22Rv1 (cell line): ENCODE measurements around the gene SPTLC1.

ENCODE experiments used
- H3K27ac ChIP-seq: fragments of 450-650 bp; 2 replicates; pipeline ENCODE4 v1.5.1; 2017
- CTCF ChIP-seq: fragments of 450-650 bp; IDR thresholded peaks from 2 replicates; pipeline ENCODE4 v1.5.1; 2017; ENCODE audit warnings: mild to moderate bottlenecking
- ZFX ChIP-seq: fragments of 450-650 bp; IDR thresholded peaks from 2 replicates; pipeline ENCODE4 v1.6.1; 2017; ENCODE audit warnings: antibody characterized with exemption, borderline replicate concordance

Gene SPTLC1

DNA sequence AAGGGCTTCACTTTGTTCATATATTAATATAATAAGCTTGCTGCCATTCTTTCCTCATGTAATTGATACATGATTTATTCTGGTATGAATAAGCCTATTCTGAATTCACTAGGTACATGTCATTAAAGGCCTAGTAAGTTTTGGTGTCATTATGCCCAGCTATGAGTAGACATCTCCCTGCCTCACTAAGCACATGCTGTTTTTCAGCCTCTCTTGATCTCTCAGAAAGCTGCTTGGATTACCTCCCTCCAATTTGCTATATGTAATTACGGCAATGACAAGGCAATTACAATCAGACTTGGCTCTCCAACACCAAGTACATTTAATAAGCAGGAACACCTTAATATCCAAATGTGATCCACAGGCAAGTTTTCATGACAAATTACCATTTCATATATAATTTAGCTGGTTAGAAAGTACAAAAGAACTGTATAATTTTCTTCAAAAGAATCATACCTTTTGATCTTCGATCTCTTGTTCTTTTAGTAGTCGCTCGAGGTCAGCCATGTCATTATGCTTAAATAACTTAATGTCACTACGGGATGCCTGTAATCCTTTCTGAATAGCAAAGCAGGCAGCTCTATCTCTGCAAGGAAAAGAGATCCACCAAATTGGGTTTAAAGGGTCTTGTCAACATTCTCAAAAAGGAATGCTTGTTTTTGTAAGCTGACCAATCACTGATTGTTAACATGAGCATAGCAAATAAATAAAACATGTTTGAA lies 56.3 kb downstream of the SPTLC1 start:
- H3K27ac ChIP-seq, result no peak overlapping the region
- no peak for TF ChIP-seq CTCF
- TF ChIP-seq ZFX, result no peak

- no peak for TF ChIP-seq ZFX
- no peak for TF ChIP-seq CTCF
- H3K27ac ChIP-seq, result no peak overlapping the region
Observed at GRCh38 chr9:92058026-92058425, 57.2 kb downstream of the SPTLC1 start.

- no peak for TF ChIP-seq CTCF
- TF ChIP-seq ZFX, result no peak
- H3K27ac ChIP-seq, result no peak overlapping the region
Observed at GRCh38 chr9:92057226-92057625, 58.0 kb downstream of the SPTLC1 start.

DNA sequence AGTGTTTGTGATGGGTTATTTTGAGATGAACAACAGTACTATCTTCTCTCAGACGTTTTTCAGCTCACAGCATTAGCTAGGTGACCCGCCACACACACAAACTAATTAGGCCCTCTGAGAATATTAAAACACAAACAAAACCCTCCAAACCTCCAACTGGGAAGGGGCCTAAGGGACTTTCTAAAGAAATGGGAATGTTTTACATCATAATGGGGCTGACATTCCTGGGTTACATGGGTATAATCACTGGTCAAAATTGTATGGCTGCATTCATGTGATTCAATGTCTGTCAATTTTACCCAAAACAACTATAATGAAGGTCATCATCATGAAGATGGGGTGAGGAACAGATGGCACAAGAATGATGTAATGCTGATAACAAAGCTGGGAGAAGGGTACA lies 59.6 kb downstream of the SPTLC1 start:
- no peak overlapping the region for H3K27ac ChIP-seq
- TF ChIP-seq ZFX (no peak), CTCF (no peak)

DNA sequence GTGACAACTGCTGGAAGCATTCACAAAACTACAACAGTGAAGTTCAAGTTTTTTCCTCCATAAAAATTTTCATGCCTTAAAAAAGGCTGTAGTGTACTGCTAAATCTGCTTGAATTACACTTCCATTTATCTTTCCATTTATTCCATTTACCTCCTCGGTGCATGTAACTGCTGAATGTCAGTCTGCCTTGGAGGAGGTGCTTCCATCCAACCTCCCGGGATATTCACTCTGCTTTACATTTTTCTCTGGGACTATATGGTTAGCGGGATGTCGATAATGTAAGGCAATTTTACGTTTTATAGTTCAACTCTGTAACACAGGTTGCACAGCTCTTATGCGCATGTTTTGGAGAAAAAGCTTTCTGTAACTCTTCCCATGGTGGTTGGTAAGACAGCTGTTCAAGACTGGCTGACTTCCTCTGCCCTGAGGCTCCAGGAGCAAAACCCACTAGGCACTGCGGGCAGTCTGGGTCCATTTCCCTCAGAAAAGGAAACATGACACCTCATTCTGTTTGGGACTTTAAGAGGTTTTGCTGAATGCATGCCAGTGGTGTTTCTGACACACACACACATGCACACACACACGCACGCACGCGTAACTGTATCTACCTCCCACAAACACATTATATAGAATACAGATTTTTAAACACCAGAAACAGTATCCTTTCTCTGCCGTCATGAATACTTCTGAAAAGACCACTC lies 66.1 kb downstream of the SPTLC1 start:
- H3K27ac ChIP-seq, result no peak overlapping the region
- TF ChIP-seq CTCF (no peak), ZFX (no peak)

DNA sequence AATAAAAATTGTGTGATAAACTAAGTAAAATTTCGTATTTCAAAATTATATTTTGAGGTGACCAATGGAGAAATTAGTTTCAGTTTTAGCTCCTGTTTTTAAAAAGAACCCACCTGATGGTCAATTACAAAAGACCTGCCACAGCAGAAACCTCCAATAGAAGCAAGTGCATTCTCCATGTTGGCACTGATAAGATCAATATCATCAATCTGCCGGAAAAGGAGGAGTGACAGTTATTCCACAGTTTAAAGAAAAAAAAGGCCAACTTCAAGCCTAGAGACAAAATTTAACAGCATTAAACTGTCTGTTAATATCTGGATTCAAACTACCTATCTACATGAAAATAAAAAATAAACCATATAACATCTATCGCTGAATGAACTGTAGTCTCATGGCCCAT lies 67.7 kb downstream of the SPTLC1 start:
- TF ChIP-seq ZFX (no peak), CTCF (no peak)
- no peak overlapping the region for H3K27ac ChIP-seq

DNA sequence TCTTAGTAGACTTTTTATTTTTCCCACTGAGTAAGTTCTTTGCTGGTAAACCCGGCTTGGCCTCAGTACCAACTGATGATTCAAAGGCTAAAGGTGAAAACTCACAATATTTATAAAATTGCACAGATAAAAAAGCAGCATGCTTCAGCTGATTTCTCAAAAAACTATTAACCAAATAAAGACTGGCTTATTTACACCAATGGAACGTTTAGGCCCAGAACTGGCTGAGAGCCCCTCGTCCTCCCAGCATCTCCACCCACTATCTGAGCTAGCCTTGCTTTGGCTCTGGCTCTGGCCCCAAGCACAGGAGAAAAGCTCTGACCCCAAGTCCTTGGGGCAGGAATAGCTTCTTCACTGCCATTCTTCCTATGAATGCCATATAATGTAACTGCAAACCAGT lies 68.5 kb downstream of the SPTLC1 start:
- TF ChIP-seq CTCF (no peak), ZFX (no peak)
- no peak overlapping the region for H3K27ac ChIP-seq
